Measurements from ENCODE around the gene RGL3. TPM values are rescaled to one million over a fixed set of nuclear protein-coding genes. Genes with fewer than 3 reads are reported as not detected.

RGL3 gene
- total and polyA plus RNA-seq, 2 experiments from 2014 or later, result 0.54 to 1.4 TPM

GRCh38 chr19:11364935-11365334, 54.2 kb downstream of the RGL3 start:
- DNase-seq, result no peak
- Histone ChIP-seq H2AFZ (no peak overlapping the region), H3K27me3 (replicated peaks; ENCODE audit: insufficient read depth) (no peaks in the 10 kb centered on the region), H3K9me3 (ENCODE audit: low read depth) (no peaks in the 10 kb centered on the region), H3K36me3 (ENCODE audit: low read depth) (no peaks in the 10 kb centered on the region), H3K4me1 (ENCODE audit: insufficient read depth) (no peaks in the 10 kb centered on the region), H3F3A (ENCODE audit: insufficient read depth) (no peaks in the 10 kb centered on the region), H3K9ac (no peak overlapping the region), H3K27ac (no peak overlapping the region), H3K9me2 (ENCODE audit: insufficient read depth) (no peaks in the 10 kb centered on the region), H4K20me1 (ENCODE audit: insufficient read depth) (no peaks in the 10 kb centered on the region), H3K4me3 (no peak overlapping the region), H3K4me2 (ENCODE audit: unreplicated experiment) (no peak overlapping the region), H3K79me2 (ENCODE audit: insufficient read depth) (no peaks in the 10 kb centered on the region)
- TF ChIP-seq EZH2phosphoT487 (IDR thresholded peaks at IDR 0.05; ENCODE audit: insufficient read depth, low read depth) (no peak), EZH2 (IDR thresholded peaks at IDR 0.05; ENCODE audit: insufficient read depth, poor library complexity, severe bottlenecking) (no peak)
- 41 to 50% methylated on average over 5 of the region's 5 CpGs for WGBS, 2 experiments (ENCODE audit: low coverage in 1 of 2, low lambda C conversion rate in 2 of 2, missing lambda C conversion rate in 2 of 2)
- in situ Hi-C loops (cut with MboI), result no loop called here

- no peaks in the 10 kb centered on the region for H3K27me3 ChIP-seq (replicated peaks; ENCODE audit: insufficient read depth)
- H3K4me2 ChIP-seq (ENCODE audit: unreplicated experiment), result no peak overlapping the region
- in situ Hi-C loops (cut with MboI), result no loop called here
- TF ChIP-seq EZH2phosphoT487 (IDR thresholded peaks at IDR 0.05; ENCODE audit: insufficient read depth, low read depth) (no peak), EZH2 (IDR thresholded peaks at IDR 0.05; ENCODE audit: insufficient read depth, poor library complexity, severe bottlenecking) (no peak)
- no peak overlapping the region for H2AFZ ChIP-seq
- H3K4me3 ChIP-seq, result no peak overlapping the region
- no peak for DNase-seq
- no peaks in the 10 kb centered on the region for H3K4me1 ChIP-seq (ENCODE audit: insufficient read depth)
- no peaks in the 10 kb centered on the region for H4K20me1 ChIP-seq (ENCODE audit: insufficient read depth)
- H3K9me3 ChIP-seq (ENCODE audit: low read depth), result no peaks in the 10 kb centered on the region
- H3K9me2 ChIP-seq (ENCODE audit: insufficient read depth), result no peaks in the 10 kb centered on the region
- no peaks in the 10 kb centered on the region for H3K36me3 ChIP-seq (ENCODE audit: low read depth)
- H3K27ac ChIP-seq, result no peak overlapping the region
- no peaks in the 10 kb centered on the region for H3F3A ChIP-seq (ENCODE audit: insufficient read depth)
- H3K79me2 ChIP-seq (ENCODE audit: insufficient read depth), result no peaks in the 10 kb centered on the region
- WGBS, 2 experiments (ENCODE audit: low coverage in 1 of 2, low lambda C conversion rate in 2 of 2, missing lambda C conversion rate in 2 of 2), result 87 to 92% methylated on average over 20 to 28 of the region's 28 CpGs
- H3K9ac ChIP-seq, result no peak overlapping the region
Observed at GRCh38 chr19:11364296-11364904, 54.7 kb downstream of the RGL3 start.

GRCh38 chr19:11363881-11364280, 55.2 kb downstream of the RGL3 start:
- no peaks in the 10 kb centered on the region for H3K79me2 ChIP-seq (ENCODE audit: insufficient read depth)
- in situ Hi-C loops (cut with MboI), result no loop called here
- no peak for TF ChIP-seq EZH2phosphoT487 (IDR thresholded peaks at IDR 0.05; ENCODE audit: insufficient read depth, low read depth)
- no peak for TF ChIP-seq EZH2 (IDR thresholded peaks at IDR 0.05; ENCODE audit: insufficient read depth, poor library complexity, severe bottlenecking)
- no peaks in the 10 kb centered on the region for H4K20me1 ChIP-seq (ENCODE audit: insufficient read depth)
- H3K27me3 ChIP-seq (replicated peaks; ENCODE audit: insufficient read depth), result no peaks in the 10 kb centered on the region
- H3F3A ChIP-seq (ENCODE audit: insufficient read depth), result no peaks in the 10 kb centered on the region
- H3K4me3 ChIP-seq, result no peak overlapping the region
- no peak overlapping the region for H3K4me2 ChIP-seq (ENCODE audit: unreplicated experiment)
- no peaks in the 10 kb centered on the region for H3K9me2 ChIP-seq (ENCODE audit: insufficient read depth)
- no peak overlapping the region for H2AFZ ChIP-seq
- H3K36me3 ChIP-seq (ENCODE audit: low read depth), result no peaks in the 10 kb centered on the region
- H3K4me1 ChIP-seq (ENCODE audit: insufficient read depth), result no peaks in the 10 kb centered on the region
- H3K27ac ChIP-seq, result no peak overlapping the region
- no peak for DNase-seq
- WGBS, 2 experiments (ENCODE audit: low coverage in 1 of 2, low lambda C conversion rate in 2 of 2, missing lambda C conversion rate in 2 of 2), result 91 to 94% methylated on average over 10 of the region's 10 CpGs
- H3K9ac ChIP-seq, result no peak overlapping the region
- no peaks in the 10 kb centered on the region for H3K9me3 ChIP-seq (ENCODE audit: low read depth)

- H3K4me1 ChIP-seq (ENCODE audit: insufficient read depth), result no peaks in the 10 kb centered on the region
- in situ Hi-C loops (cut with MboI), result no loop called here
- H3K27ac ChIP-seq, result no peak overlapping the region
- 0 out of 2 replicates have a peak, but pooled peaks cover under 1% of the 10 kb centered on the region for H3K79me2 ChIP-seq (ENCODE audit: insufficient read depth)
- no peak overlapping the region for H3K4me3 ChIP-seq
- H3K36me3 ChIP-seq (ENCODE audit: low read depth), result no peaks in the 10 kb centered on the region
- no peaks in the 10 kb centered on the region for H3K9me3 ChIP-seq (ENCODE audit: low read depth)
- H3F3A ChIP-seq (ENCODE audit: insufficient read depth), result no peaks in the 10 kb centered on the region
- H3K9ac ChIP-seq, result no peak overlapping the region
- no peaks in the 10 kb centered on the region for H4K20me1 ChIP-seq (ENCODE audit: insufficient read depth)
- no peaks in the 10 kb centered on the region for H3K27me3 ChIP-seq (replicated peaks; ENCODE audit: insufficient read depth)
- DNase-seq, result no peak
- WGBS, 2 experiments (ENCODE audit: low coverage in 1 of 2, low lambda C conversion rate in 2 of 2, missing lambda C conversion rate in 2 of 2), result 93 to 94% methylated on average over 35 of the region's 35 CpGs
- no peak overlapping the region for H3K4me2 ChIP-seq (ENCODE audit: unreplicated experiment)
- no peak overlapping the region for H2AFZ ChIP-seq
- no peak for TF ChIP-seq EZH2 (IDR thresholded peaks at IDR 0.05; ENCODE audit: insufficient read depth, poor library complexity, severe bottlenecking)
- TF ChIP-seq EZH2phosphoT487 (IDR thresholded peaks at IDR 0.05; ENCODE audit: insufficient read depth, low read depth), result no peak
- H3K9me2 ChIP-seq (ENCODE audit: insufficient read depth), result no peaks in the 10 kb centered on the region
Observed at GRCh38 chr19:11361771-11362731, 57.1 kb downstream of the RGL3 start.
